GM23248 (cell line): ENCODE data around the gene RASA4. TPM values are rescaled to one million over a fixed set of nuclear protein-coding genes. Genes with fewer than 3 reads are reported as not detected.
"Not testable (repeated sequence)": the region's sequence is repeated elsewhere in the genome, so short reads cannot be mapped to it uniquely, and the experiment has no call there.

Source experiments
- DNase-seq: peaks from one replicate; pipeline ENCODE4 v3.0.0-alpha.2; 2015
- H2AFZ ChIP-seq: fragments of 200-600 bp; sonication (generic); 2 replicates; pipeline ENCODE4 v1.6.1; 2016; ENCODE audit warnings: antibody characterized with exemption
- H3F3A ChIP-seq: fragments of 200-600 bp; sonication (generic); 2 replicates; pipeline ENCODE4 v1.6.1; 2016; ENCODE audit warnings: mild to moderate bottlenecking, antibody characterized with exemption, mixed run types; ENCODE audit not compliant: insufficient read depth
- H3K27ac ChIP-seq: fragments of 200-600 bp; sonication (generic); 2 replicates; pipeline ENCODE4 v1.5.1; 2016; ENCODE audit warnings: mild to moderate bottlenecking
- H3K27me3 ChIP-seq: fragments of 200-600 bp; sonication (generic); replicated peaks from 2 replicates; pipeline ENCODE4 v1.6.1; 2016; ENCODE audit warnings: mild to moderate bottlenecking; ENCODE audit not compliant: insufficient read depth
- H3K36me3 ChIP-seq: fragments of 200-600 bp; sonication (generic); 2 replicates; pipeline ENCODE4 v1.6.1; 2016; ENCODE audit warnings: low read depth, mild to moderate bottlenecking
- H3K4me1 ChIP-seq: fragments of 200-600 bp; sonication (generic); 2 replicates; pipeline ENCODE4 v1.6.1; 2016; ENCODE audit warnings: mild to moderate bottlenecking; ENCODE audit not compliant: insufficient read depth
- H3K4me2 ChIP-seq: fragments of 200-600 bp; sonication (generic); one replicate; pipeline ENCODE4 v1.6.1; 2016; ENCODE audit warnings: mild to moderate bottlenecking; ENCODE audit not compliant: unreplicated experiment
- H3K4me3 ChIP-seq: fragments of 200-600 bp; sonication (generic); 2 replicates; pipeline ENCODE4 v1.5.1; 2016; ENCODE audit warnings: mild to moderate bottlenecking
- H3K79me2 ChIP-seq: fragments of 200-600 bp; sonication (generic); 2 replicates; pipeline ENCODE4 v1.6.1; 2016; ENCODE audit warnings: mild to moderate bottlenecking; ENCODE audit not compliant: insufficient read depth
- H3K9ac ChIP-seq: fragments of 200-600 bp; sonication (generic); 2 replicates; pipeline ENCODE4 v1.6.1; 2016; ENCODE audit warnings: mild to moderate bottlenecking
- H3K9me2 ChIP-seq: fragments of 200-600 bp; sonication (generic); 2 replicates; pipeline ENCODE4 v1.6.1; 2016; ENCODE audit warnings: mixed run types, mild to moderate bottlenecking, moderate library complexity; ENCODE audit not compliant: insufficient read depth
- H3K9me3 ChIP-seq: fragments of 200-600 bp; sonication (generic); one replicate; pipeline ENCODE4 v1.6.1; 2017; ENCODE audit warnings: low read depth
- H4K20me1 ChIP-seq: fragments of 200-600 bp; sonication (generic); 2 replicates; pipeline ENCODE4 v1.6.0; 2016; ENCODE audit not compliant: insufficient read depth
- WGBS, 2 experiments: methylation state at CpG; one replicate each; pipeline ENCODE4 v1.1.6; 2015 to 2017; ENCODE audit warnings: low lambda C conversion rate in 2 of 2, low coverage in 1 of 2; ENCODE audit errors: missing lambda C conversion rate in 2 of 2; 5-methylcytosine and 5-hydroxymethylcytosine counted together
- in situ Hi-C: fragments of 300-500 bp; cut with MboI; formaldehyde crosslinking; loops from 2 replicates; pipeline ENCODE4 v1.15.0; 2020
- polyA plus RNA-seq: library from polyadenylated mRNA; unstranded; fragments of >200 nt; fragmentation: Nextera tagmentation; extraction: Ambion mirVana; gene quantifications from 2 replicates; pipeline ENCODE4 v1.2.1, GENCODE V29; 2016
- total RNA-seq: library from RNA; depleted of rRNA; stranded (reverse); fragments of >200 nt; shearing (Covaris generic); gene quantifications from 2 replicates; pipeline ENCODE4 v1.2.3, GENCODE V29; 2014

The RASA4 gene
- total and polyA plus RNA-seq, 2 experiments from 2014 or later, result 1.2 to 1.7 TPM

DNA sequence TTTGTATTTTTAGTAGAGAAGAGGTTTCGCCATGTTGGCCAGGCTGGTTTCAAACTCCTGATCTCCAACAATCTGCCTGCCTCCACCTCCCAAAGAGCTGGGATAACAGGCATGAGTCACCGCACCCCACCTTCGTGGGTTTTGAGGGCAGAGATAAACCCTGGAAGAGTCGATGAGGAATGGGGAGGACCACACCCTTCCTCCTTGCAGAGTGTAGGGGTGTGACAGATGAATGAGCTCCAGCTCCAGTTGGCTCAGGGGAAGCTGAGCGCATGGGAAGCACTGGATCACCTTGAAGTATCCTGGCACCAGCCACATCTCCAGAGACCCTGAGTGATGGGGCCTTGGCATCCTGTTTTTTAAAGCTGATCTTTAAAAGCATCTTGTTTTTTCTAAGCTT, 33.1 kb downstream of the RASA4 start:
- H3K4me1 ChIP-seq, DNase-seq, H3K4me2 ChIP-seq, H3K27ac ChIP-seq, H3K36me3 ChIP-seq, H3K9me2 ChIP-seq, H3K9me3 ChIP-seq, H3F3A ChIP-seq, H3K79me2 ChIP-seq, H3K4me3 ChIP-seq, in situ Hi-C loops, H3K9ac ChIP-seq, H3K27me3 ChIP-seq, H2AFZ ChIP-seq, H4K20me1 ChIP-seq: not testable (repeated sequence)
- WGBS, 2 experiments, result no CpG with 5 or more reads among the region's 5 CpGs

- H3K27me3 ChIP-seq, in situ Hi-C loops, H3K4me2 ChIP-seq, H3K4me1 ChIP-seq, H3F3A ChIP-seq, H3K9ac ChIP-seq, H2AFZ ChIP-seq, DNase-seq, H4K20me1 ChIP-seq, H3K9me2 ChIP-seq, H3K4me3 ChIP-seq, H3K36me3 ChIP-seq, H3K27ac ChIP-seq, H3K79me2 ChIP-seq, H3K9me3 ChIP-seq: not testable (repeated sequence)
- no CpG with 5 or more reads among the region's 5 CpGs for WGBS, 2 experiments
Observed at GRCh38 chr7:102581722-102582121, 34.8 kb downstream of the RASA4 start.

GRCh38 chr7:102578486-102578885, 38.1 kb downstream of the RASA4 start:
- H3F3A ChIP-seq, H4K20me1 ChIP-seq, H3K36me3 ChIP-seq, H3K27ac ChIP-seq, H3K4me2 ChIP-seq, H3K9me2 ChIP-seq, H3K9me3 ChIP-seq, DNase-seq, H3K9ac ChIP-seq, in situ Hi-C loops, H3K4me3 ChIP-seq, H3K27me3 ChIP-seq, H3K79me2 ChIP-seq, H2AFZ ChIP-seq, H3K4me1 ChIP-seq: not testable (repeated sequence)
- 44 to 60% methylated on average over 3 to 5 of the region's 5 CpGs for WGBS, 2 experiments

DNA sequence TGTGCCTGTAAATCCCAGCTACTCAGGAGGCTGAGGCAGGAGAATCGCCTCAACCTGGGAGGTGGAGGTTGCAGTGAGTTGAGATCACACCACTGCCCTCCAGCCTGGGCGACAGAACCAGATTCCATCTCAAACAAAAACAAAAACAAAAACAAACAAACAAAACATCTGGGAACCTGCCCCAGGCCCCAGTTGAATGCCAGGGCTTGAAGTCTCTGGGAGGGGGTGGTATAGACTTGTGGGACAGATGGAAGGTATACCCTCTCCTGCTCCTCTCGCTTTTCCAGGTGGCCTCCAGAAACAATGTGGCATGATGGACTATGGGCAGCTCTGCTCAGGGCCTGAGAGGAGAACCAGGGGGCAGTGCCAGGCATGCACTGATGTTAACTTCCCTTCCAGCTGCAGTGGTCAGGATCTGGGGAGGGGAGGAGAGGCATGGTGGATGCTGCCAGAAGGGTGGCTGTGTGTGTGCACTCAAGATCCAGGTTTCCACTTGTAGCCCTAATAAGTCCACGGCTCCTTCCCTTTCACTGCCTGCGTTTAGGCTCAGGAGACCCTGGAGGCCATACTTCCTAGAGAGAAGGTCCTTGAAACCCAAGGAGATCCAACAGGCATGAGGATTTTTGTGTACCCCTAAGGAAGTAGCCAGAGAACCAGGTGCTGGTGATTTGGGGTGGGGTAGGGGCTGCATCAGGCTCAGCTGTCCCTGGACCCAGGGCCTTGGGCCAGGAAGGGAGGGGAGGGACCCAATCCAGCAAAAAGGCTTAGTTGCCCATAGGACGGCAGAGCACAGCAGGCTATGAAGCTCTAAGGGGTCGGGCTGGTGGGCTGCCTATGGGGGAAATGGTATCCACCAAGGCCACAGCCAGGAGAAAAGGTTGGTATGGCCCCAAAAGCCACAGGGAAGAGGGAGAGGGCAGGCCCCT, 39.0 kb downstream of the RASA4 start:
- H4K20me1 ChIP-seq, H3F3A ChIP-seq, H3K9ac ChIP-seq, H3K4me1 ChIP-seq, H3K9me2 ChIP-seq, DNase-seq, H3K4me3 ChIP-seq, H3K9me3 ChIP-seq, in situ Hi-C loops, H3K4me2 ChIP-seq, H2AFZ ChIP-seq, H3K27me3 ChIP-seq, H3K79me2 ChIP-seq, H3K36me3 ChIP-seq, H3K27ac ChIP-seq: not testable (repeated sequence)
- 38 to 42% methylated on average over 6 to 7 of the region's 7 CpGs for WGBS, 2 experiments

DNA sequence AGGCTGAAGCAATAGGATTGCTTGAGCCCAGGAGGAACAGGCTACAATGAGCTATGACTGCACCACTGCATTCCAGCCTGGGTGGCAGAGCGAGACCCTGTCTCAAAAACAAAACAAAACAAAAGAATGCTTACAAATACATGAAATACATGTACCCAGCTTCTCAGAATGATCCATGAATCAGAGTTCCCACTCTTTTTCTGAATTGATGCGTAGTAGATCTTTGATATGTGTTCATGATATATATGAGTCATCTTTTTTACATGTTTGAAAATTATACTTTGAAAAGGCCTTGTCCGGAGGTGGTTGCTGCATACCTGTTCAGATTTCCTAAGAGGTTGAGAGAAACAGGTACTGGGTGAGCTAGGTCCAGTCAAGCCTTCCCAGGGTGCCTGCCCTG, 40.2 kb downstream of the RASA4 start:
- in situ Hi-C loops, H3K4me1 ChIP-seq, H3K9ac ChIP-seq, H4K20me1 ChIP-seq, H3K27me3 ChIP-seq, H3K36me3 ChIP-seq, H3K9me2 ChIP-seq, H3K9me3 ChIP-seq, H2AFZ ChIP-seq, H3K79me2 ChIP-seq, H3K27ac ChIP-seq, H3K4me2 ChIP-seq, H3K4me3 ChIP-seq, H3F3A ChIP-seq, DNase-seq: not testable (repeated sequence)
- no CpG with 5 or more reads among the region's 3 CpGs for WGBS, 2 experiments

DNA sequence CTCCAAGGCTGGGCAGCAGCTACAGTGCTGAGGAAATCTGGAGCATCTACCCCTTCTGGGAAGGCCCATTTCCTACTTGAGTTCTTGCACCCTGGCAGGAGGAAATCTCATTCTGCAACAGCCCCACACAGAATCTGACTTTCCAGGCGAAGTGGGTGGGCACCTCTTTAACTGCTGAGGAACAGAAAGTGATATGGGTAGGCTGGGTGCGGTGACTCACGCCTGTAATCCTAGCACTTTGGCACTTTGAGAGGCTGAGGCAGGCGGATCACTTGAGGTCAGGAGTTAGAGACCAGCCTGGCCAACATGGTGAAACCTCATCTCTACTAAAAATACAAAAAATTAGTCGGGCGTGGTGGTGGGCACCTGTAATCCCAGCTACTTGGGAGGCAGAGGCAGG, 41.9 kb downstream of the RASA4 start:
- no CpG with 5 or more reads among the region's 6 CpGs for WGBS, 2 experiments
- H3K9me3 ChIP-seq, H3K36me3 ChIP-seq, H2AFZ ChIP-seq, in situ Hi-C loops, H3K4me3 ChIP-seq, H3K27me3 ChIP-seq, DNase-seq, H3K79me2 ChIP-seq, H4K20me1 ChIP-seq, H3K9ac ChIP-seq, H3F3A ChIP-seq, H3K4me2 ChIP-seq, H3K27ac ChIP-seq, H3K9me2 ChIP-seq, H3K4me1 ChIP-seq: not testable (repeated sequence)

- H3F3A ChIP-seq, in situ Hi-C loops, H3K4me1 ChIP-seq, H3K9me3 ChIP-seq, H4K20me1 ChIP-seq, H3K79me2 ChIP-seq, H3K27me3 ChIP-seq, H3K36me3 ChIP-seq, H3K9me2 ChIP-seq: not testable (repeated sequence)
- DNase-seq, result peak; percentile 84
- peak within 1 kb of the TSS; percentile 59 for H3K27ac ChIP-seq
- WGBS, 2 experiments, result 0% methylated on average over 35 to 48 of the region's 64 CpGs
- H2AFZ ChIP-seq, result peak within 1 kb of the TSS; percentile 88
- peak within 1 kb of the TSS; percentile 85 for H3K4me3 ChIP-seq
- peak within 1 kb of the TSS; percentile 68 for H3K4me2 ChIP-seq
- peak within 1 kb of the TSS; percentile 94 for H3K9ac ChIP-seq
Observed at GRCh38 chr7:102572261-102573239, 44.0 kb downstream of the RASA4 start, which contains the start of gene POLR2J3. POLR2J3 (minus strand) TSS chr7:102572583; CDS start chr7:102572521, 62 bp downstream.
